ENCODE results near the gene LPP.

DNA sequence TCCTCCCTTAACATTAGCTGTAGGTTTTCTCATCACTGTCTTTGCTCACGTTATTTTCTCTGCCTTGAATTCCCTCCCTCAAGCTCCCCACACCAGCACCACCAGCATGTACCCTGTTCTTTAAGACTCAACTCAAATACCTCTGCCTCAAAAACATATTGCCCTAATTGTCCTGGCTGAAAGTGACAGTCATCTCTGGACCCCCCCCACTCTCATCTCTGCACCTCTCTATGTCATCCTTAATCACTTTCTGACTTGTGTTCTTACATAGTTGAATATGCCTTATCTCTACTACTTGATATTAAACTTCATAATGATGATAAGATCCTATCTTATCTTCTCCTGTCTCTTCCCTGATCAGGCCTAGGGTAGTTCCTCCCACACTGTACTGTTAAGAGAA, 672.6 kb downstream of the LPP start:
- TF ChIP-seq, protein P1, sequence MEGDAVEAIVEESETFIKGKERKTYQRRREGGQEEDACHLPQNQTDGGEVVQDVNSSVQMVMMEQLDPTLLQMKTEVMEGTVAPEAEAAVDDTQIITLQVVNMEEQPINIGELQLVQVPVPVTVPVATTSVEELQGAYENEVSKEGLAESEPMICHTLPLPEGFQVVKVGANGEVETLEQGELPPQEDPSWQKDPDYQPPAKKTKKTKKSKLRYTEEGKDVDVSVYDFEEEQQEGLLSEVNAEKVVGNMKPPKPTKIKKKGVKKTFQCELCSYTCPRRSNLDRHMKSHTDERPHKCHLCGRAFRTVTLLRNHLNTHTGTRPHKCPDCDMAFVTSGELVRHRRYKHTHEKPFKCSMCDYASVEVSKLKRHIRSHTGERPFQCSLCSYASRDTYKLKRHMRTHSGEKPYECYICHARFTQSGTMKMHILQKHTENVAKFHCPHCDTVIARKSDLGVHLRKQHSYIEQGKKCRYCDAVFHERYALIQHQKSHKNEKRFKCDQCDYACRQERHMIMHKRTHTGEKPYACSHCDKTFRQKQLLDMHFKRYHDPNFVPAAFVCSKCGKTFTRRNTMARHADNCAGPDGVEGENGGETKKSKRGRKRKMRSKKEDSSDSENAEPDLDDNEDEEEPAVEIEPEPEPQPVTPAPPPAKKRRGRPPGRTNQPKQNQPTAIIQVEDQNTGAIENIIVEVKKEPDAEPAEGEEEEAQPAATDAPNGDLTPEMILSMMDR (IDR thresholded peaks at IDR 0.05): no peak
- no peak for TF ChIP-seq POLR2A (IDR thresholded peaks at IDR 0.05; ENCODE audit: low read depth)
